T47D (cell line): ENCODE results near the gene ANKRD7.

Experiments used
- DNase-seq, 2 experiments: peaks; one replicate each; pipeline versions ENCODE4 v3.0.0 to v3.0.0-alpha.2; 2011 to 2012; ENCODE audit warnings: low read depth in 1 of 2, low spot score in 1 of 2
- JUND ChIP-seq: IDR thresholded peaks from 2 replicates; pipeline ENCODE4 v1.6.1; 2012; ENCODE audit warnings: low read depth
- in situ Hi-C: cut with HindIII; loops from 2 replicates; pipeline ENCODE4 v1.10.0; 2016; ENCODE audit warnings: low sequenced_read_pairs, low pct_unique_long_range_greater_than_20kb

Gene ANKRD7

DNA sequence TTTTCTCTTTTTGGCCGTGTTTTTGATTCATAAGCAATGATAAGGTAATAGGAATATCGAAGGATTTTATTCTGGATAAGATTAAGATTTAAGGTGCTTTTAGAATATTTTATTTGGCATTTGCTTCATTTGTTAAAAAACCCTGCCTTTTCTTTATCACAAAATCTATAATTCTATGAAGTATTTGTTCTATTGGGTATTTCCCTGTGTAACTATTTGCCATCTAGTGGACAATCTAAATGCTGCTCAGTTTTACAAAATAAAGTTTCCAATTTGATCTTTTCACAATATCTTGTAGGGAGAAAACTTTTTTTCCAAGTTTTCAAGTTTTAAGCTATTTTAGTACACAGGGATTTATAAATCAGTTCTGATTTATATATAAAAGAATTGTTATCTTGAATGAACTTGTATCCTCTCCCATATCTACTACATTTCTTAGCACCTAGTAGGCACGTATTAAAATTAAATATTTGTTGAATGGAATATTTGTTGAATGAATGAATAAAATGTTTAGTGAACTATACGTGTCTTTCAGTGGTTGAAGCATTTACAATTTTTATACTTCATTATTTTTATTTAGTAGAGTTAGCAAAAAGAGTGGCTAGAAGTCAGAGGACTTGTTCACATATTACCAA is 26.5 kb downstream of the ANKRD7 start:
- in situ Hi-C loops, result no loop called here
- TF ChIP-seq JUND, result no peak
- no peak for DNase-seq

DNA sequence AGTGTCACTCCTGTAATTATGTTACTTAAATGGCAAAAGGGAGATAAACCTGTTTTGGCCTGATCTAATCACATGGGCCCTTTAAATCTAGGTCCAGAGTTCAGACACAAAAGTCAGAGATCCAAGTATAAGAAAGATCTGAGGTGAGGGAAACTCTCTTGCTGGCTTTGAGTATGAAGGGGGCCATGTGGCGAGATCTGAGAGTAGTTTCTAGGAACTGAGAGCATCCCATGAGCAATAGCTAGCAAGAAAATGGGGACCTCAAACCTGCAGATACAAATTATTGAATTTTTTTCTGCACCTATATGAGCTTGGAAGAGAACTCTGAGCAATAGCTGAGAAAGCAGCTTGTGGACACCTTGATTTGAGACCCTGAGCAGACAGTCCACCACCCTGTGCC is 27.6 kb downstream of the ANKRD7 start:
- DNase-seq, result no peak
- no peak for TF ChIP-seq JUND
- in situ Hi-C loops, result no loop called here

DNA sequence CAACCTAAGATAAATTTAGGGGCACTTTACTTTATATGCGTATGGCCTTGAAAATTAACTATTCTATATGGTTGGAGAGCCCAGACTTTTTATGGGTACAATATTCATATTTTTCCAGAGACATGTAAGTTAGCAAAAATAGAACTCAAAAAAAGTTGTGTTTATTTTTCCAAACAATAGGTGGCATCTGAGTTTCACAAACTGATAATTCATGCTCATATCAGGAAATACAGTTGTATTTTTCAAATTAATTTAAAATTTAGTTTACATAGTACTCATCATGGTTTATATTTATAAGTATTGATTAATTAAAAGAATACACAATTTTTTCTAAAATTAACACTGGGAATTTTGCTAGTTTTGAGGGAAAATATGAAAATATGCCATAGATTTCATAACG is 34.6 kb downstream of the ANKRD7 start:
- no peak for TF ChIP-seq JUND
- no peak for DNase-seq
- in situ Hi-C loops, result no loop called here

DNA sequence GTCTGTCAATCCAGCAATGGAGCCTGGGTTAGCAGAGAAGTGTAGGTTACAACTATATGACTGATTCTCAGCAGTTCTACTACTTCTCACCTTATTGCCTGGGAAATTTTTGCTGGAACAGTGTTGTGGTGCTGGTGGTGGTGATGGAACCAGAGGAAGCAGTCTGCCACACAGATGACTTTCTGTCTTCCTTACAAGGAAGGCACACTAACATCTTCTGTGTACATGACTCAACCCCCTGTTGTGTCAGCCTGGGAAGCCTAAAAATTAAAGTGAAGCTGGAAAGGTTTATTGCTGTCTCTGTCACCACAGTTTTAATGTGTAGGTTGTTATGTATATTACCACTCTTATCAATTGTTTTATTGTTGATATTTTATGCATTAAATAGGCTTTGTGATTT is 40.3 kb downstream of the ANKRD7 start:
- in situ Hi-C loops, result no loop called here
- TF ChIP-seq JUND, result no peak
- DNase-seq, result no peak

DNA sequence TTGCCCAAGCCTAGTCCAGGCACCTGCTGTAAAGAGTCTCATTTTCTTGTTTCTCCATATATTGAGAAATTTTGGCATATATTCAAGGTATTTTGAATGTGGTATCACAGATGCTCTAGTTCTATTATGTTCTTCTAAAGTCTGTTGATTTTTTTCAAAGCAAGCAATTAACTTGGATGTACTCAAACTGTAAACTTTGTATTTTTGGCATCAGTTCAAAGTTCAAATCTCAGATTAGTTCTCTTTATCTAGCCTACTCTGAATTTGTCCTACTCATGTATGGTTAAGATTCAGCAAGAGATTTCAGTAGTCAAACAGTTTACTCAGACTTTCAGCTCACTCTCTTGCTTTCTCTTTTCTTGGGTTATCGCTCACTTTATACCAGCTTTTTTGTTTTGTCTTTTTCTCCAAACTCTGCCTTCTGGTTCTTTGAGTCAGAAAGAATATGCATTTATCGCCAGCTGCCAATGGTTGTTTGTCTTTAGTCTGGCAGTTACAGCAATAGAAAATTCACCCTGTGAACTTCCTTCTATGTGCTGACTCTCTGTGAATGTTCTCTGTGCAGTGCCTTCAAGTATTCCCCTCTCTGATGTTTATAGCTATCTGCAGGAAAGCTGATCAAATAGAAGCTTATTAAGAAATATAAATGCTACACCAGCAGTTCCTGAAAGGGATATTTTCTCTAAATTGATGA is 56.0 kb downstream of the ANKRD7 start:
- no peak for DNase-seq

DNA sequence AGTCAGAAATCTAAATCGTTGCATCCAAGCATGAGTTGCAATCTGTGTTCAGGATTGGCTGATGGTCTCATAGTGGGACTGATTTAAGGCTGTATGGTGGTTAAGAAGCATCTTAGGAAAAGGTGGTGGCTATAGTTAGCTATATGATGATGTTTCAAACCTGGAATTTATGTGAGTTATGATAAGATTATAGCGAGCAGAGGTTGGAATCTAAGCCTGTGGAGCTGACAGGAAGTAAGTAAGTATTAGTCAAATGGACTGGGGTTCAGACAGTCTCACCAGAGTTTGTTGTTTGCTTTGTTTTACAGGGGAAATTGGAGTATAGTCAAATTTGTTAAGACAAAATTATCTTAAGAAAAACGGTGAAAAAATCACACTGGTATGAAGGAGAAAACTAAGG is 56.7 kb downstream of the ANKRD7 start:
- in situ Hi-C loops, result no loop called here
- DNase-seq, result no peak
- no peak for TF ChIP-seq JUND

More for the DNA sequence above, 56.0 kb downstream of the ANKRD7 start:
- in situ Hi-C loops, result no loop called here
- no peak for TF ChIP-seq JUND

DNA sequence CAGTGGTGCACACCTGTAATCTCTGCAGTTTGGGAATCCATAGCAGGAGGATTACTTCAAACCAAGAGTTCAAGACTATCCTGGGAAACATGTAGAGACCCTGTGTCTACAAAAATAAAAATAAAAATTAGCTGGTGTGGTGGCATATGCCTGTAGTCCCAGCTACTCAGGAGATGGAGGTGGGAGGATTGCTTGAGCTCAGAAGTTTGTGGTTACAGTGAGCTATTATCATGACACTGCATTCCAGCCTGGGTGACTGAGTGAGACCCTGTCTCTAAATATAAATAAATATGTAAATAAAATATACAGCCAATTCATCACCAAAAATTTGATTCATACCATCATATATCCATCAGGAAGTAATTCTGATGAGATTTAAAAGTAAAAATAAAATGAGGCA is 60.9 kb downstream of the ANKRD7 start:
- no peak for TF ChIP-seq JUND
- in situ Hi-C loops, result no loop called here
- no peak for DNase-seq

DNA sequence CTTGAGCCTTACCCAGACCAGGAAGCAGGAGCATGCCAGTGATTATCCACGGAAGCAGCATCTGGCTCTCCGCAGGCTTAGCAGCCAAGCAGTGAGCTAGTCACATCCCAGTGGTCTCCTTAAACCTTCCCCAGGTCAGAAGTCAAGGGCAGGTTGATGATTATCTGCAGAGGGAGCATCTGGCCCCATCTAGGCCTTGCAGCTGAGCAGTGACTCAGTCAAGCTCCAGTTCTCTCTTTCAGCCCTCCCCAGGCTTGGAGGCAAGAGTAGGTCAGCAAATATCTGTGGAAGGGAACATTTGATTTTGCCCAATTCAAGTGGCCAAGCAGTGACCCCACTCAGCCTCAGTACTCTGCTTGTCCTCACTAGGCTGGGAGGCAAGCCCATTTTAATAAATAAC is 61.6 kb downstream of the ANKRD7 start:
- DNase-seq, result no peak
- in situ Hi-C loops, result no loop called here
- TF ChIP-seq JUND, result no peak

DNA sequence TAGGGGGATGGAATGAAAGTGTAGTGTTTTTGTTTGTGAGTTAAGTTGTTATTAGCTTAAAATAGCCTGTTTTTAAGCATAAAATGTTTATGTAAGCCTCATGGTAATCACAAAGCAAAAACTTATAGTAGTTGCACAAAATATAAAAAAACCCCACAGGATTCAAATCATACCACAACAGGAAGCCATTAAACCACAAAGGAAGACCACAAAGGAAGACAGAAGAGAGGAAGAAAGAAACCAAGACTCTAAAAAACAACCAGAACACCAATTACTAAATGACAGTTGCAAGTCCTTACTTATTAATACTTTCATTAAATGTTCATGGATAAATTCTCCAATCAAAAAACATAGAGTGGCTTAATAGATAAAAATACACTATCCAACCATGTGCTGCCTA is 63.6 kb downstream of the ANKRD7 start:
- no peak for TF ChIP-seq JUND
- DNase-seq, result no peak
- in situ Hi-C loops, result no loop called here

DNA sequence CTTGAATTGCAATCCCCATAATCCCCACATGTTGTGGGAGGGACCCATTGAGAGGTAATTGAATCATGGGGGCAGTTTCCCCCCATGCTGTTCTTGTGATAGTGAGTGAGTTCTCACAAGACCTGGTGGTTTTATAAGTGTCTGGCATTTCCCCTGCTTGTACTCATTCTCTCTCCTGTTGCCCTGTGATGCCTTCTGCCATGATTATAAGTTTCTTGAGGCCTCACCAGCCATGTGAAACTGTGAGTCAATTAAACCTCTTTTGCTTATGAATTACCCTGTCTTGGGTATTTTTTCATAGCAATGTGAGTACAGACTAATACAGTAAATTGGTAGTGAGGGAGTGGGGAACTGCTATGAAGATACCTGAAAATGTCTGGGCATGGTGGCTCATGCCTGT is 65.0 kb downstream of the ANKRD7 start:
- DNase-seq, result no peak
- in situ Hi-C loops, result no loop called here
- TF ChIP-seq JUND, result no peak
